ENCODE measurements around the gene PSMD14. TPM values are rescaled to one million over a fixed set of nuclear protein-coding genes. Genes with fewer than 3 reads are reported as not detected.

PSMD14 gene
- total and polyA plus RNA-seq, 2 experiments from 2014 or later, result 31.9 to 79.6 TPM

- no peak for DNase-seq (ENCODE audit: low read depth in 1 of 2, low spot score in 1 of 2)
- peaks cover 6% of the 10 kb centered on the region for H3K4me1 ChIP-seq (ENCODE audit: low read depth)
- H3K27ac ChIP-seq, result no peak overlapping the region
- no peaks in the 10 kb centered on the region for H3K36me3 ChIP-seq
- no peak for TF ChIP-seq CTCF (IDR thresholded peaks at IDR 0.05; ENCODE audit: low read depth, low read length)
- no peaks in the 10 kb centered on the region for H3K27me3 ChIP-seq
- no peaks in the 10 kb centered on the region for H3K9me3 ChIP-seq (ENCODE audit: low read depth)
- H3K4me3 ChIP-seq, result no peak overlapping the region
Observed at GRCh38 chr2:161343235-161343634, 35.0 kb downstream of the PSMD14 start.

- TF ChIP-seq CTCF (IDR thresholded peaks at IDR 0.05; ENCODE audit: low read depth, low read length), result no peak
- Histone ChIP-seq H3K27ac (no peak overlapping the region), H3K27me3 (no peaks in the 10 kb centered on the region), H3K36me3 (no peaks in the 10 kb centered on the region), H3K9me3 (ENCODE audit: low read depth) (no peaks in the 10 kb centered on the region), H3K4me3 (no peak overlapping the region), H3K4me1 (ENCODE audit: low read depth) (peaks cover 6% of the 10 kb centered on the region)
- DNase-seq (ENCODE audit: low read depth in 1 of 2, low spot score in 1 of 2), result no peak
Observed at GRCh38 chr2:161344692-161345091, 36.5 kb downstream of the PSMD14 start.

DNA sequence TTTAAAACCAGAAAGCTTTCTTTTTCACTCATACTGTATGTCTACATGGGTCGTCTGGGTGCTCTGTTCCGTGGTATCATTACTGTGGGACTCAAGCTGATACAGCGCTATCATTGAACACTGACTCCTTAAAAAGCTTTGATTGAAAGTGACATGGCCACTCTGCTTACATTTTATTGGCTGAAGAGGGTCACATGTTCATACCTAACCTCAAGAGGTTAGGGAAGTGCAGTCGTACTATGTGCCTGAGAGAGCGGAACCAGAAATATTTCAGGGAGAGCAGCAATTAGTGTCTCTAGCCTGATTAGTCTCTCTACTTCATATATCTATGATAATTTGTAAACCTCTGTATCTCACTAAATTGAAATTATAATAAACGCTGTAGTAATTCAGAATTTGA is 43.5 kb downstream of the PSMD14 start:
- no peak for TF ChIP-seq CTCF (IDR thresholded peaks at IDR 0.05; ENCODE audit: low read depth, low read length)
- no peak for DNase-seq (ENCODE audit: low read depth in 1 of 2, low spot score in 1 of 2)
- Histone ChIP-seq H3K27ac (no peak overlapping the region), H3K9me3 (ENCODE audit: low read depth) (no peaks in the 10 kb centered on the region), H3K4me3 (no peak overlapping the region), H3K36me3 (no peaks in the 10 kb centered on the region), H3K27me3 (no peaks in the 10 kb centered on the region), H3K4me1 (ENCODE audit: low read depth) (peaks cover 11% of the 10 kb centered on the region)

DNA sequence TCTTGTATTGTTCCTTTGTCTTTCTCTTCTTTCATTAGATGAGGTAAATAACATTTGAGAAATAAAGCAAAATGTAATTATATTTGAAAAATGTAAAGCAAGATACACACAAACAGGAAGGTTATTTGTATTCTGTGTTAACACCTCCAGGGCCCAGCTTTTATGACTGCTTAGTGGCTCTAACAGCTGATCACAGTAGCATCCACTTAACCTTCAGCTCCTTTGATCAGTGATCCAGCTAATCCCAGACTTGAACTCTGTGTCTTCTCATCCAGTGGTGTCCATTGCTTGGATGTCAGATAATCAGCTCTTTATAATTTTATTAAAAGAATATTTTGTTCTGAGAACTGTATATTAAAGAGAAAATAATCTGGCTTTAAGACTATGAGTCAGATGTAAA is 44.5 kb downstream of the PSMD14 start:
- no peak for TF ChIP-seq CTCF (IDR thresholded peaks at IDR 0.05; ENCODE audit: low read depth, low read length)

DNA sequence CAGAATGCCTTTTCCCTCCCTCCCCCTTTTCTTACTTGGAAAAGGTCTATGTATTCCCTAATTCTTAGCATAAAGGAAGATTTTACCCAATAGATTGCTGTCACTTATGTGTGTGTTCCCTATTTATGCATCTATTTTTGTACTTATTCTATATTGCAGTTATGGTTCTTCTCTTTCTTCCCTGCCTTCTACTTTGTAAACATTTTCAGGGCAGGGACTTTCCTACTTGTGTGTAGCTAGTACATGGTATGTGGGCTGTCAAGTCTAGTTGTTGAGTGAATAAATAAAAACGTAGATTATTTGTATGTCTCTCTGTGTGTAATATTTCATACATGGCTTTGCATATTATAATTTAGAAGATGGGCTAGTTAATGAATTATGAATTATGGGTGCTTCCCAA is 45.3 kb downstream of the PSMD14 start:
- TF ChIP-seq CTCF (IDR thresholded peaks at IDR 0.05; ENCODE audit: low read depth, low read length), result no peak

More for the DNA sequence above, 44.5 kb downstream of the PSMD14 start:
- Histone ChIP-seq H3K4me3 (no peak overlapping the region), H3K36me3 (no peaks in the 10 kb centered on the region), H3K27me3 (no peaks in the 10 kb centered on the region), H3K9me3 (ENCODE audit: low read depth) (no peaks in the 10 kb centered on the region), H3K4me1 (ENCODE audit: low read depth) (peaks cover 11% of the 10 kb centered on the region), H3K27ac (no peak overlapping the region)
- DNase-seq (ENCODE audit: low read depth in 1 of 2, low spot score in 1 of 2), result peak in 1 of 2 donors; percentile 18

DNA sequence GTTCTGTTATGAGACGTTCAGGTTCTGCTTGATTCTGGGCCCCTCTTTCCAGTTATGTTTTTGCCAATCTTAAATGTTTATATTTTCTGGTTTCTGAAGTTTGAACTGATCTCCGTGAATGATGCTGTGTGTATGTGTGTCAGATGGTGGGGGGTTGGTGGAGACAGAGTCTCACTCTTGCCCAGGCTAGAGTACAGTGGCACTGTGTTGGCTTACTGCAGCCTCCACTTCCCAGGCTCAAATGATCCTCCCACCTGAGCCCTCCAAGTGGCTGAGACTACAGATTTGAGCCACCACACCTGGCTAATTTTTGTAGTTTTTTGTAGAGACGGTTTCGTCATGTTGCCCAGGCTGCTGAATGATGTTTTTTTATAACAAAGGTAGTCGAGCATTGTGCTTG is 45.9 kb downstream of the PSMD14 start:
- DNase-seq (ENCODE audit: low read depth in 1 of 2, low spot score in 1 of 2), result no peak
- H3K4me3 ChIP-seq, result no peak overlapping the region
- no peak overlapping the region for H3K27ac ChIP-seq
- peaks cover 11% of the 10 kb centered on the region for H3K4me1 ChIP-seq (ENCODE audit: low read depth)
- no peaks in the 10 kb centered on the region for H3K27me3 ChIP-seq
- no peak for TF ChIP-seq CTCF (IDR thresholded peaks at IDR 0.05; ENCODE audit: low read depth, low read length)
- H3K9me3 ChIP-seq (ENCODE audit: low read depth), result no peaks in the 10 kb centered on the region
- no peaks in the 10 kb centered on the region for H3K36me3 ChIP-seq

More for the DNA sequence above, 45.3 kb downstream of the PSMD14 start:
- Histone ChIP-seq H3K36me3 (no peaks in the 10 kb centered on the region), H3K4me3 (no peak overlapping the region), H3K9me3 (ENCODE audit: low read depth) (no peaks in the 10 kb centered on the region), H3K4me1 (ENCODE audit: low read depth) (peaks cover 11% of the 10 kb centered on the region), H3K27ac (no peak overlapping the region), H3K27me3 (no peaks in the 10 kb centered on the region)
- DNase-seq (ENCODE audit: low read depth in 1 of 2, low spot score in 1 of 2), result no peak

Measured in cardiac muscle cell (in vitro differentiated cells and primary cell).